IPS-18c (cell line): ENCODE results near the gene FAM24A.
A peak's percentile ranks its signal among the peaks of the same experiment; 100 is the strongest.
"Not testable (repeated sequence)": the region's sequence is repeated elsewhere in the genome, so short reads cannot be mapped to it uniquely, and the experiment has no call there.

Source experiments
- H3K4me3 ChIP-seq: 2 replicates; pipeline ENCODE4 v1.7.0; 2013; ENCODE audit warnings: low read depth, mild to moderate bottlenecking, low read length, moderate library complexity; ENCODE audit not compliant: insufficient read depth
- H3K9me3 ChIP-seq: one replicate; pipeline ENCODE4 v1.6.1; 2013; ENCODE audit warnings: mild to moderate bottlenecking, low read length, moderate library complexity; ENCODE audit not compliant: control insufficient read depth, insufficient read depth

Gene FAM24A

DNA sequence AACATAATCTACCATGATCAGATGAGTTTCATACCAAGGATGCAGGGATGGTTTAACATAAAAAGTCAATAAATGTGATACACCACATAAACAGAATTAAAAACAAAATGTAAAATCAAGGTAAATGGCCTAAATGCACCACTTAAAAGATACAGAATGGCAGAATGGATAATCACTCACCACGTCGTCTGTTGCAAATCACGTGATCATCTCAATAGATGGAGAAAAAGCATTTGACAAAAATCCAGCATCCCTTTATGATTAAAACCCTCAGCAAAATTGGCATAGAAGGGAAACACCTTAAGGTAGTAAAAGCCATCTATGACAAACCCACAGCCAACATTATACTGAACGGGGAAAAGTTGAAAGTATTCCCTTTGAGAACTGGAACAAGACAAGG is 6.5 kb upstream of the FAM24A start:
- H3K9me3 ChIP-seq, H3K4me3 ChIP-seq: not testable (repeated sequence)

DNA sequence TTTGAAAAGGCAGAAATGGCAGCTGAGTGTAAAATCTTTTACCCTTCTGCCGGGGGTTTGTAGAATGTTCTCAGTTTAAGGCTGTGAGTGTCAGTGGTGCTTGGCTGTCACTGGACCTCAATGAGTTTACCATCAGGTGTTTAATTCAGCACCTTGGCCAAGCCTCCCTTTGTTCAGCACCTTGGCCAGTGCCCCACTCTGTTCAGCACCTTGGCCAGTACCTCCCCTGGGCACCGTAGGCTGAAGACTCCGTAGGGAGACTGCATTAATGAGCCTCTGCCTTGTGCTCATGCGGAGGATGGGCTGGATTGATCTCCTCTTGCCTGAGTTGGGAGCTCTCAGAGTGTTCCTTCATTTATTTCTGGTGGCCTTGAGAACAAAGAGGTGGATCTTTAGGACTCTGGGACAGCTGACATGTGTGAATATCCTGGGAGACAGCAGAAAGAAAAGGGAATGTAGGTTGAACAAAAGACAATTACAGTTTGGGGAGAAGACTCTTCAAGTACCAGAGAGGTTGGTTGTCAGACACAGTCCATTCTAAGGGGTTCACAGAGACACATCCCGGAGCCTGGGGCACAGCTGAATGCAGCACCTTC is 1.6 kb downstream of the FAM24A start:
- no peaks in the 10 kb centered on the region for H3K9me3 ChIP-seq
- no peak overlapping the region for H3K4me3 ChIP-seq

DNA sequence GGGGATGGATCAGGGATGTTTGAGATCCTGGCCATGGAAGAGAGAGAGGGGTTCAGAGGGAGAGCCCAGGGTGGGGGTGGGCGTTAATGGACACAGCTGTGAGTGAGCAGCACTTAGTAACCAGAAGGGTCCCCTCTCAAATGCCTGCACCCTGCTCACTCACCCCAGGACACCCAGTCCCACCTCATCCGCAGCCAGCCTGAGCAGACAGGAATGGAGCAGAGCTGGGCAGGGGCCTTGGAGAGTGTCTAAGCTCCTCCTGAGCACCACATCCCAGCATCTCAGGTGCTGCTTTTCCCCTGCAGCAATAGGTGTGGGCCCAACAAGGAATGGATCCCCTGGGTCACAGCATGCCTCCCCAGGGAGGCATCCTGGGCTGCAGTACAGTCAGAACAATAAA is 5.3 kb downstream of the FAM24A start:
- H3K4me3 ChIP-seq: no peak overlapping the region
- H3K9me3 ChIP-seq: no peaks in the 10 kb centered on the region

DNA sequence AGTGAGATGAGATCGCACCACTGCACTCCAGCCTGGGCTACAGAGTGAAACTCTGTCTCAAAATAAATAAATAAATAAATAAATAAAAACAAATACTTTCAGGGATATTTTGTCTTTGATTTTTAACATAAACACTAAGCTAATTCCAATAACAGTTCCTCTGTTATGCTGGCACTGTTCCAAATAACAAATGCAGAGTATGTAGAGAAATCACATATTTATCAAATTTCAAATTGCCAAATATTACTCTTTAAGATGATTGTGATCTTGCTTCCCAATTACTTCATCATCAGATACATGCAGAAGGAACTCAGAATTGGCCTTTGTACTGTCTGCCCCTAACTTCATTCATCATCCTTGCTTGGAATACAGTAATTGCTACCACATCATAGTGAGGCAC is 19.7 kb downstream of the FAM24A start:
- no peak overlapping the region for H3K4me3 ChIP-seq
- no peaks in the 10 kb centered on the region for H3K9me3 ChIP-seq

DNA sequence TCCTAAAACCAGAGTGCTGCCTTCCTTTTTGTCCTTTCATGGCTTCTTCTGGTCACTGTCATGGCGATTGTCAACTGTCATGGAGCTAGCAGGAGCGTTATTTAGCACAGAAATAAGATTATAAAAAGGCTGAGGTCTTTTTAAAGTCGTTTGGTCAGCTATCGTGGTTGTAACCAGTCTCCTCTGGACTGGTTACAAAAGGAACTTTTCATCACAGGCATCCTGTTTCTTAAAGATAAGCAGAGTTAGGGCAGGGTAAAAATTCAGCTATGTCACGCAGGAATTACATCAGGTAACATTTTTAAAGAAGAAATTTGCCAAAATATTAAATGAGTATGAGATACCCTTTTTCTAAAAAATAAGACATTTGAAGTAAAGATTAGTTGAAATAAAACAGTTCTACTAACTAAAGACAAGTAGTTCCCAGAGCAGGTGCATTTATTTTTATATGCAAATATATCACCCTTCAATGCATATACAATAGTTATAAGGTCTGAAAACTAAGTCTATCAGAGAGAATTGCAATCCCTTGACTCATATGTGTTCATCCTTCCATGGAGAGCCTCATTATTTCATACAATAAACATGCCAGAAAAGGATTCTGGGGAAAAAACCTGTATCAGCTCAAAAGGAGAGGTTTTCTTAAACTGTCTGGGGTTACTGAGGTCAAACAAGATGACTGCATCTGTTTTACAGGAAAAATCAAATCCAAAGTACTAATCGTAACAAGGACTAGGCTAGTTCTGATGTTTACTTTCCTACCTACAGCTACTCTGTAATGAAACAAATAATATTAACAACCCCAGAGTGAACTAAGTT is 20.9 kb downstream of the FAM24A start:
- Histone ChIP-seq H3K4me3 (no peak overlapping the region), H3K9me3 (no peaks in the 10 kb centered on the region)

DNA sequence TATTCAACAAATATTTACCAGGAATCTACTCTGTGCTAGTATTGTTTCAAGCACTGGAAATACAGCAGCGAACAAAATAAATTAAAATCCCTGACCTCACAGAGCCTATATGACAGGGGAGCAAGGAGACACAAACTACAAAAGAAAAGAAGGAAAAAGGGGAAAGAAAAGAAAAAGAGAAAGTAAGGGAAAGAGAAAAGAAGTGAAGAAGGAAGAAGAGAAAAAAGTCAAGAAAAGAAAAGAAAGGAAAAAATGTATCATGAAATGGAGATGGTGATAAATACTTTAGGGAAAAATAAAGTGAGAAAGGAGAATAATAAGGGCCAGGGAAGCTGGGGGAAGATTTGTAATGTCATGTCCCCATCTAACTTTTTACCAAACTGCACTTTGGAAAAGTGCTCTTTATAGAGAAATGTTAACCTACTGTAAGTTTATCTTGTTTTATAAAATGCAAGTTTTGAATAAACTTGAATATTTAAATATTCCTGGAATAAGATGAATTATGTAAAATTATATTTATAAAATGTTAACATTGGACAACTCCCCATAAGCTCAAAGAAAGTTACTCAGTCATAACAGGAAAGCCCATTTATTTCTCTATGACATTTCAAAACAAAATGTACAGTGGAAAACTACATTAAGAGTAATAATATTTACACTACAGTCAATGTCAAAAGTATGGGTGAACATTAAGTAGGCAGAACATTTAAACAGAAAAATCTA is 28.9 kb downstream of the FAM24A start:
- no peak overlapping the region for H3K4me3 ChIP-seq
- no peaks in the 10 kb centered on the region for H3K9me3 ChIP-seq

DNA sequence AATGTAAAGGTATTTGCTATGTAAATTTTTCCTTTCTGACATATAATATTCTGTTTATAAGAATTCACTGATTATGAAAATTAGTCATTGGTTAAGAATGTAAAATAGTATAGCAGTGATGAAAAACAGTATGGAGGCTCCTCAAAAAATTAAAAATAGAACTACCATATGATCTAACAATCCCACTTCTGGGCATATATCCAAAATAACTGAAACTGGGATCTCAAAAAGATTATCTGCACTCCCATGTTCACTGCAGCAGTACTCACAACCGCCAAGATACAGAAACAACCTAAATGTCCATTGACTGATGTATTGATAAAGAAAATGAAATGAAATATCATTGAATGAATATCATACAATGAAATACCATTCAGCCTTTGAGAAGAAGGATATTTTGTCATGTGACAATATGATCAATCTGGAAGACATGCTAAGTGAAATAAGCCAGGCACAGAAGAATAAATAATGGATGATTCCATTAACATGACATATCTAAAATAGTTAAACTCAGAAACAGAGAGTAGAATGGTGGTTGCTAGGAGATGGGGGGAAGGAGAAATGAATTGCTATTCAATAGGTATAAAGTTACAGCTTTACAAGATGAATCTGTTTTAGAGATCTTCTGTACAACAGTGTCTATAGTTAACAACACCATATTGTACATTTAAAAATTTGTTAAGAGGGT is 29.6 kb downstream of the FAM24A start:
- no peak overlapping the region for H3K4me3 ChIP-seq
- H3K9me3 ChIP-seq: no peaks in the 10 kb centered on the region

DNA sequence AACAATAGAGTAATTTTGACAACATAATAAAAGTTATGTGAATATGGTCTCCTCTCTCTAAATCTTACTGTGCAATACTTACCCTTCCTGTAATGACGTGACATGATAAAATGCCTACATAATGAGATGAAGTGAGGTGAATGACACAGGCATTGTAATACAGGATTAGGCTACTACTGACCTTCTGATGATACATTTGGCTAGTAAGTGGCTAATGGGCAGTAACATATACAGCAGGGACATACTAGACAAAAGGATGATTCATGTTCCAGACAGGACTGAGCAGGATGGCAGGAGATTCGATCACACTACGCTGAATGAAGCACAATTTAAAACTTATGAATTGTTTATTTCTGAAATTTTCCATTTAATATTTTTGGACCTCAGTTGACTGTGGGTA is 38.9 kb downstream of the FAM24A start:
- H3K4me3 ChIP-seq: no peak overlapping the region

DNA sequence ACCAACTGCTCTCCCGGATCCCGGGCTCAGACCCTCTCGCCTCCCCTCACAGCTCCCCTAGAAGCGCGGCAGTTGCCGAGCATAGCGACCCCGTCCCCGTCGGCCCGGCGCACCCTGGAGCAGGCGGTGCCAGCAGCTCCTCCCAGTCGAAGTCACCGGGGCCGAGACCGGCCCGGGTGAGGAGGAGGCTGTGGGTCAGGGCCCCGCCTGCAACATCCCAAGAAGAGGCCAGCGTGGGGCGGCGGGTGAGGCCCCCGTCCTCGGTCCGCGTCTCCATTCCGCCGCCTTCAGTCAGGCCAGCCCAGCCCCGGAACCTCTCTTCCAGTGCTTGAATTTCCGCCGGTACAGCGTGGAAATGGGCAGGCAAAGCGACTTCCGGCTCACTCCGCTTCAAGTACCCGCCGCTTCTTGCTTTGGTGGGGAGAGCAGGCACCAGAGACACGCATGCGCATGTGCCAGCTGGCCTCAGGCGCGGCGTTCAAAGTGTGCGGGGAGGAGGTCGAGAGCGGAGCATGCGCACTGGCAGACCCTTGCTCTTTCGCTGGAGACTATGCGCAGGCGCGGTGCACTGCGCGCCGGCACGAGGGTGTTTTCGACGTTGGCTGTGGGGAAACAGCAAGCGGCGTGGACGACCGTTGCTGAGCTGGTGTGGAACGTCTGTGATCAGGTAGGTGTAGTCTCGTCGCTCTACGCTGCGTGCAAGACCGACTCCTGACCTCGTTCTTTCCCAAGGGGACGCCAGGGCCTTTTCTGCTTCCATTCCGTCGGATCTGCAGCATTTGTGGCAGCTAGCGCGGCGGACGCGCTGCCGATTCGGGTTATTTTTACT is 43.7 kb downstream of the FAM24A start, which contains the start of gene C10orf88:
TSS of gene C10orf88 (minus strand) at position 326 of the 829 bp plus-strand sequence. CDS start at position 277, 49 bp downstream.
- peaks cover 7% of the 10 kb centered on the region for H3K9me3 ChIP-seq
- H3K4me3 ChIP-seq: peak within 1 kb of the TSS; percentile 85

More for the DNA sequence above, 38.9 kb downstream of the FAM24A start:
- H3K9me3 ChIP-seq: peaks cover under 1% of the 10 kb centered on the region

DNA sequence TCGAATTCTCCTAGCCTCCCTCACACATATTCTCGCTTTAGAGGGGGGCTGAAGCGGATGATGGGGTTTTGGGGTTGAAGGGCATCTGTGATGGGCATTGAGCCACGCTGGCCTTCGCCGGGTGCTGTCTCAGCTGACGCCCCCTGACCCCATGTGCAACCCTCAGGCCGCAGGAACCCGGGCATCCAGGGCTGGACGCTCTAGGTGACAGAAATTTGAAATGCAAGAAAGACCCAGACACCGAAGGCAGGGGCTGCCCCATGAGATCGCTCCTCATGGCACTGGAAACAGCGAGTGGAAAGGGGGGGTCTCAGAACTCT is 44.3 kb downstream of the FAM24A start:
- Histone ChIP-seq H3K4me3 (peak overlapping the region; percentile 85; the same call in 1 of the 2 replicates), H3K9me3 (peaks cover 7% of the 10 kb centered on the region)

DNA sequence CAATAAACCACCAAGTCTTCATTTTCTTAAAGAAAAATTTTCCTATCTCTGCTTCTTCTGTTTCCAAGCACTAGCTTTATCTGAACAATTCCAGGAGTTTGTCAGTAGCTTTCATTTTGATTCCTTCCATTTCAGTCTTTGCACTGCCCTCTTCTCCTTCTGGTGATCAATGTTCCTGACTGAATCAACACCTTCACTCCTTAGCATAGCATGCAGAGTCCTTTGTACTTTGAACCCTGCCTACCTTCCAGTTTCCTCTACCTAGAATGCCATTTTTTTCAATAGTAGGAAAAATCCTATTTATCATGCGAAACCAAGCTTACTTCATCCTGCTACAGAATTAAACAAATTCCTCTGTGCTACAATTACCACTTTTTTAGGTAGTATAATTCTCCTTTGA is 45.5 kb downstream of the FAM24A start:
- Histone ChIP-seq H3K9me3 (peaks cover 7% of the 10 kb centered on the region), H3K4me3 (no peak overlapping the region)

DNA sequence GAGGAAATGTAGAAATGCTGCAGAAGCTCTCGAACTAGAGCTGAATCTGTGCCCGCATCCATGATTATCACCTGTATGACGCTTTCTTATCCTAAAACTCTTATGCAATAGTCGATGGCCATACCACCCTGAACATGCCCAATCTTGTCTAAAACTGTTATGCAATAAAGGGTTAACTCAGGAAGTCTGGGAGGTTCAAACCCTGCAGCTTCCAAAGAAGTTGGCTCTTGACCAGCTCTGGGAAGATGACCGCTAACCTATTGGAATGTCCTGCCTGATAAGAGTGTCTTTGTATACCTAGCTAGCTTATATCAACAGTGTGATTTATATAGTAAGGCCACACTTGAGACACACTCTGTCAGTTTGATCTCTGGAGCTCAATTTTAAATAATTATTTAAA is 47.1 kb downstream of the FAM24A start:
- Histone ChIP-seq H3K9me3 (peaks cover 7% of the 10 kb centered on the region), H3K4me3 (no peak overlapping the region)

DNA sequence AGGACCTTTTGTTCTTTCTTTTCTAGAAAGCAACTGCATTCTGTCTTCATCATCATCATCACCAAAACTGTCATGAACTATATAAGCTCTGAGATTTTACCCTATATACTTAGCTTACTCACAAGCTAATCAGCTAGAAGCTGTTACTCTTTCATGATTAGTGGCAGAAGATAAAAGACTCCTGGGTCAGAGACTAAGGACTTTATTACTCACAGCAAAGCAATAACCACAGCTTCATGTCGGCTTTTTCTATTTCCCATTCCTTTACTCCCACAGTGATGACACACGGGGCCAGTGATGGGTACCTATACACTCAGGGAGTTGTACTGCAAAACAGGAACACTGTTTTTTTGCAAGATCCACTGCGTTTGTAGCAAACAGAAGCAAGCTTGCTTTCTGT is 52.0 kb downstream of the FAM24A start:
- peaks cover 2% of the 10 kb centered on the region for H3K9me3 ChIP-seq
- H3K4me3 ChIP-seq: no peak overlapping the region
